Measurements from ENCODE around the gene RAB7B.
"Not testable (repeated sequence)": the region's sequence is repeated elsewhere in the genome, so short reads cannot be mapped to it uniquely, and the experiment has no call there.

RAB7B gene

DNA sequence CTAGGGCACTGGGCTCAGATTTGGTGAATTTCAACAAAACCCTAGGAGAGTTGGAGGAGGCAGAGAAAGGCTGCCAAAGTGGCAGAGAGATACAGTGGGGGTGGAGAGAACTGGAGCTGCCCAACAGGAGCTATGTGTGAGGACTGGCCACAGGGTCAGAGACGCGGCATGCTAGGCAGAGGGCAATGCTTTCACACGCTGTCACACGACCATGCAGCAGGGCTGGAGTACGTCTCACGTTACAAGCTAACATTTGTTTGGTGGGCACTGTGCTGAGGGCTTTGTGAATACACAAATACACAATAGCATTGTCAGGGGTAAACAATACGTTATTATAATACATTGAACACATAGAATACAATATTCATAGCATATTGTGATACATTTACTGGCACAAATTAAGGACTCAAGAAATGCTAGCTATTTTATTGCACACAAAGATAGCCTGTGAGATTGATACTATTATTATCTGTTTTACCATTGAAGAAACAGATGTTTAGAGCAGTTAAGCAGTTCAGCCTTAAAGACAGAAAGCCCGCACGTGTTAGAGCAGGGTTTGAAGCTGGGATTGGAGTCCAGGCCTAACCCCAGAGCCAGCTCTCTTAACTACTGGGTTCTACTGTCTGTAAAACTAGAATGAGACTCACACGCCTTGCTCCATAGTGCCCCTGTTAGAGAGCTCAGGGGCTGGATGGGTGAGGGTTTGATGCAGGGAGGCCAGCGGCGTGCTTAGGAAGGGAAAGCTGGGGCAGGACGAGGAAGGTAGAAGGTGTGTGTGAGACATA lies 4.5 kb downstream of the RAB7B start:
- peak overlapping the region in 2 of 5 donors; percentile 16 to 44 for H3K9ac ChIP-seq (ENCODE audit: low read length in 5 of 5)
- H3K9me3 ChIP-seq (ENCODE audit: control insufficient read depth in 5 of 5, low read length in 5 of 5): no peaks in the 10 kb centered on the region
- no peak overlapping the region for H3K4me3 ChIP-seq (ENCODE audit: low read depth in 1 of 5, low read length in 5 of 5)
- peaks cover 8 to 51% (median 47%) of the 10 kb centered on the region in 5 donors for H3K4me1 ChIP-seq (ENCODE audit: control insufficient read depth in 5 of 5, insufficient read depth in 5 of 5, low read length in 5 of 5)
- no peaks in the 10 kb centered on the region for H3K27me3 ChIP-seq (ENCODE audit: control insufficient read depth in 5 of 5, insufficient read depth in 4 of 5, low read length in 5 of 5)
- H3K27ac ChIP-seq (ENCODE audit: low read depth, low read length): peak overlapping the region; percentile 69
- H3K36me3 ChIP-seq (ENCODE audit: control insufficient read depth in 5 of 5, insufficient read depth in 5 of 5, low read length in 5 of 5): peaks cover 1 to 4% (median 2%) of the 10 kb centered on the region in 5 donors

DNA sequence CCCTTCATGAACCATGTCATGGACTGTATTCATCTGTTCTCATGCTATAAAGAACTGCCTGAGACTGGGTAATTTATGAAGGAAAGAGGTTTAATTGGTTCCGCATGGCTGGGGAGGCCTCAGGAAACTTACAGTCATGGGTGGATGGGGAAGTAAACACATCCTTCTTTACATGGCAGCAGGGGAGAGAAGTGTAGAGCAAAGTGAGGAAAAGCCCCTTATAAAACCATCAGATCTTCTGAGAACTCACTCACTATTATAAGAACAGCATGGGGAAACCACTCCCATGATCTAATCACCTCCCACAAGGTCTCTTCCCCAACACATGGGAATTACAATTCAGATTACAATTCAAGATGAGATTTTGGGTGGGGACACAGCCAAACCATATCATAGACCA lies 6.6 kb downstream of the RAB7B start:
- H3K9ac ChIP-seq (ENCODE audit: low read length in 5 of 5); H3K27me3 ChIP-seq (ENCODE audit: control insufficient read depth in 5 of 5, insufficient read depth in 4 of 5, low read length in 5 of 5); H3K27ac ChIP-seq (ENCODE audit: low read depth, low read length); H3K4me3 ChIP-seq (ENCODE audit: low read depth in 1 of 5, low read length in 5 of 5); H3K9me3 ChIP-seq (ENCODE audit: control insufficient read depth in 5 of 5, low read length in 5 of 5): not testable (repeated sequence)
- Histone ChIP-seq H3K4me1 (ENCODE audit: control insufficient read depth in 5 of 5, insufficient read depth in 5 of 5, low read length in 5 of 5) (peaks cover 6 to 39% (median 30%) of the 10 kb centered on the region in 5 donors), H3K36me3 (ENCODE audit: control insufficient read depth in 5 of 5, insufficient read depth in 5 of 5, low read length in 5 of 5) (peaks cover 5 to 24% (median 21%) of the 10 kb centered on the region in 5 donors)

GRCh38 chr1:205994346-205994745 lies 8.8 kb downstream of the RAB7B start:
- H3K27ac ChIP-seq (ENCODE audit: low read depth, low read length): no peak overlapping the region

GRCh38 chr1:205993068-205993467 lies 10.1 kb downstream of the RAB7B start:
- H3K9me3 ChIP-seq (ENCODE audit: control insufficient read depth in 5 of 5, low read length in 5 of 5): no peaks in the 10 kb centered on the region
- H3K4me1 ChIP-seq (ENCODE audit: control insufficient read depth in 5 of 5, insufficient read depth in 5 of 5, low read length in 5 of 5): peaks cover 0 to 15% (median 9%) of the 10 kb centered on the region in 5 donors
- H3K4me3 ChIP-seq (ENCODE audit: low read depth in 1 of 5, low read length in 5 of 5): no peak overlapping the region
- H3K27me3 ChIP-seq (ENCODE audit: control insufficient read depth in 5 of 5, insufficient read depth in 4 of 5, low read length in 5 of 5): no peaks in the 10 kb centered on the region
- no peak overlapping the region for H3K27ac ChIP-seq (ENCODE audit: low read depth, low read length)
- H3K9ac ChIP-seq (ENCODE audit: low read length in 5 of 5): no peak overlapping the region
- H3K36me3 ChIP-seq (ENCODE audit: control insufficient read depth in 5 of 5, insufficient read depth in 5 of 5, low read length in 5 of 5): peaks cover 10 to 58% (median 37%) of the 10 kb centered on the region in 5 donors

More at GRCh38 chr1:205994346-205994745, 8.8 kb downstream of the RAB7B start:
- peaks cover 10 to 46% (median 37%) of the 10 kb centered on the region in 5 donors for H3K36me3 ChIP-seq (ENCODE audit: control insufficient read depth in 5 of 5, insufficient read depth in 5 of 5, low read length in 5 of 5)
- H3K9me3 ChIP-seq (ENCODE audit: control insufficient read depth in 5 of 5, low read length in 5 of 5): no peaks in the 10 kb centered on the region
- H3K9ac ChIP-seq (ENCODE audit: low read length in 5 of 5): no peak overlapping the region
- no peak overlapping the region for H3K4me3 ChIP-seq (ENCODE audit: low read depth in 1 of 5, low read length in 5 of 5)
- H3K4me1 ChIP-seq (ENCODE audit: control insufficient read depth in 5 of 5, insufficient read depth in 5 of 5, low read length in 5 of 5): peaks cover 3 to 27% (median 16%) of the 10 kb centered on the region in 5 donors
- H3K27me3 ChIP-seq (ENCODE audit: control insufficient read depth in 5 of 5, insufficient read depth in 4 of 5, low read length in 5 of 5): no peaks in the 10 kb centered on the region

DNA sequence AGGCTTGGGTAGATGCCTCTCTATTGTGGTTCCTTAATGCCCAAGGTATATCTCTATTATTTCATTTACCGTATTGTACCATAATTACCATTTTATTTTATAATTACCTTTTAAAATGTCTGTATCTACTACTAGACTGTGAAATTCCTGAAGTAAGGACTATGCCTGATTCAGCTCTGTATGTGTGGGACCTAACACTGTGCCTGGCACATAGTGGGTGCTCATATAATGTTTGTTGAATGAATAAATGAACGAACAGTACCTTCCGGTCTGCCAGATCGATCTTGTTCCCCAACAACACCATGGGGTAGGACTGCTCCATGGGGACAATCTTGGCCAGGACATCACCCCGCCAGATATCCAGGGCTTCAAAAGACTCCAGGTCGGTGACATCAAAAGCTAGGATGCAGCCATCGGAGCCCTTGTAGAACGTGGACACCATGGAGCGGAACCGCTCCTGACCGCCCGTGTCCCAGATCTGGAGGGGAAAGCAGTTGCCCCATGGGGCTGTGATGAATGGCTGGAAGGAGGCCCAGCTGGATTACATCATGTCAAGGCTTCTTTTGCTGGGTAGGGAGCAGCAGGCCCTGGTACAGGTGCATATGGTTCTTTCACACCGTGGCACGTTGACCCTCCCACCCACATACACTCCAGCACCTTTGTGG lies 10.8 kb downstream of the RAB7B start:
- Histone ChIP-seq H3K9me3 (ENCODE audit: control insufficient read depth in 5 of 5, low read length in 5 of 5) (no peaks in the 10 kb centered on the region), H3K36me3 (ENCODE audit: control insufficient read depth in 5 of 5, insufficient read depth in 5 of 5, low read length in 5 of 5) (peaks cover 10 to 58% (median 37%) of the 10 kb centered on the region in 5 donors), H3K4me3 (ENCODE audit: low read depth in 1 of 5, low read length in 5 of 5) (no peak overlapping the region), H3K27me3 (ENCODE audit: control insufficient read depth in 5 of 5, insufficient read depth in 4 of 5, low read length in 5 of 5) (no peaks in the 10 kb centered on the region), H3K27ac (ENCODE audit: low read depth, low read length) (no peak overlapping the region), H3K4me1 (ENCODE audit: control insufficient read depth in 5 of 5, insufficient read depth in 5 of 5, low read length in 5 of 5) (peaks cover 0 to 8% (median 6%) of the 10 kb centered on the region in 5 donors), H3K9ac (ENCODE audit: low read length in 5 of 5) (peak overlapping the region in 1 of 5 donors; percentile 3)

GRCh38 chr1:205991237-205991636 lies 12.0 kb downstream of the RAB7B start:
- Histone ChIP-seq H3K4me3 (ENCODE audit: low read depth in 1 of 5, low read length in 5 of 5) (no peak overlapping the region), H3K9ac (ENCODE audit: low read length in 5 of 5) (no peak overlapping the region), H3K4me1 (ENCODE audit: control insufficient read depth in 5 of 5, insufficient read depth in 5 of 5, low read length in 5 of 5) (peaks cover 0 to 13% (median 6%) of the 10 kb centered on the region in 5 donors), H3K9me3 (ENCODE audit: control insufficient read depth in 5 of 5, low read length in 5 of 5) (no peaks in the 10 kb centered on the region), H3K27me3 (ENCODE audit: control insufficient read depth in 5 of 5, insufficient read depth in 4 of 5, low read length in 5 of 5) (no peaks in the 10 kb centered on the region), H3K27ac (ENCODE audit: low read depth, low read length) (no peak overlapping the region), H3K36me3 (ENCODE audit: control insufficient read depth in 5 of 5, insufficient read depth in 5 of 5, low read length in 5 of 5) (peaks cover 10 to 60% (median 37%) of the 10 kb centered on the region in 5 donors)

- Histone ChIP-seq H3K36me3 (ENCODE audit: control insufficient read depth in 5 of 5, insufficient read depth in 5 of 5, low read length in 5 of 5) (peaks cover 8 to 63% (median 37%) of the 10 kb centered on the region in 5 donors), H3K27ac (ENCODE audit: low read depth, low read length) (no peak overlapping the region), H3K9ac (ENCODE audit: low read length in 5 of 5) (no peak overlapping the region), H3K27me3 (ENCODE audit: control insufficient read depth in 5 of 5, insufficient read depth in 4 of 5, low read length in 5 of 5) (no peaks in the 10 kb centered on the region), H3K4me3 (ENCODE audit: low read depth in 1 of 5, low read length in 5 of 5) (no peak overlapping the region), H3K9me3 (ENCODE audit: control insufficient read depth in 5 of 5, low read length in 5 of 5) (no peaks in the 10 kb centered on the region), H3K4me1 (ENCODE audit: control insufficient read depth in 5 of 5, insufficient read depth in 5 of 5, low read length in 5 of 5) (peaks cover 0 to 14% (median 6%) of the 10 kb centered on the region in 5 donors)
These were observed 13.0 kb downstream of the RAB7B start for GRCh38 chr1:205990226-205990625.

DNA sequence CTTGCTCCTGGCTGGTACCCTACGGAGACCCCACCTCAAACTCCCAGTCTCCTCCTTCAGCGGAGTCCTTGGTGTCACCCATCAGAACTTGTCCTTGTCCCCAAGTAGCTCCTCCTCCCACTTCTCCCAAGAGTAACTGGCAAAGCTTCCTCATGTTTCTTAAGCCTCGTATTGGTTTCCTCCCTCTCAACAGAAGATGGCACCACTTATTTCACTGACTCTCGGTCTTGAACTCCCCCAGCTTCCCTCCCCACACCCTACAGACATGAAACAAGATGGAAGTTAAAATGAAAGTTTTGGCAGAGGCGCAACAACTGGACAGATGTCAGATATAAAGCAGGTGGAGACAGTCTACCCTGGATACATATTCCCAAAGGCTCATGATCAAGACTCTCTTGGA lies 13.4 kb downstream of the RAB7B start:
- H3K27ac ChIP-seq (ENCODE audit: low read depth, low read length): no peak overlapping the region
- H3K36me3 ChIP-seq (ENCODE audit: control insufficient read depth in 5 of 5, insufficient read depth in 5 of 5, low read length in 5 of 5): peaks cover 8 to 67% (median 39%) of the 10 kb centered on the region in 5 donors
- no peak overlapping the region for H3K4me3 ChIP-seq (ENCODE audit: low read depth in 1 of 5, low read length in 5 of 5)
- peaks cover 0 to 14% (median 6%) of the 10 kb centered on the region in 5 donors for H3K4me1 ChIP-seq (ENCODE audit: control insufficient read depth in 5 of 5, insufficient read depth in 5 of 5, low read length in 5 of 5)
- no peaks in the 10 kb centered on the region for H3K27me3 ChIP-seq (ENCODE audit: control insufficient read depth in 5 of 5, insufficient read depth in 4 of 5, low read length in 5 of 5)
- H3K9ac ChIP-seq (ENCODE audit: low read length in 5 of 5): no peak overlapping the region
- H3K9me3 ChIP-seq (ENCODE audit: control insufficient read depth in 5 of 5, low read length in 5 of 5): no peaks in the 10 kb centered on the region

GRCh38 chr1:205988585-205988995 lies 14.6 kb downstream of the RAB7B start:
- peaks cover 8 to 66% (median 40%) of the 10 kb centered on the region in 5 donors for H3K36me3 ChIP-seq (ENCODE audit: control insufficient read depth in 5 of 5, insufficient read depth in 5 of 5, low read length in 5 of 5)
- H3K27ac ChIP-seq (ENCODE audit: low read depth, low read length): no peak overlapping the region
- H3K4me3 ChIP-seq (ENCODE audit: low read depth in 1 of 5, low read length in 5 of 5): no peak overlapping the region
- H3K27me3 ChIP-seq (ENCODE audit: control insufficient read depth in 5 of 5, insufficient read depth in 4 of 5, low read length in 5 of 5): no peaks in the 10 kb centered on the region
- no peaks in the 10 kb centered on the region for H3K9me3 ChIP-seq (ENCODE audit: control insufficient read depth in 5 of 5, low read length in 5 of 5)
- no peak overlapping the region for H3K9ac ChIP-seq (ENCODE audit: low read length in 5 of 5)
- peaks cover 0 to 14% (median 10%) of the 10 kb centered on the region in 5 donors for H3K4me1 ChIP-seq (ENCODE audit: control insufficient read depth in 5 of 5, insufficient read depth in 5 of 5, low read length in 5 of 5)

DNA sequence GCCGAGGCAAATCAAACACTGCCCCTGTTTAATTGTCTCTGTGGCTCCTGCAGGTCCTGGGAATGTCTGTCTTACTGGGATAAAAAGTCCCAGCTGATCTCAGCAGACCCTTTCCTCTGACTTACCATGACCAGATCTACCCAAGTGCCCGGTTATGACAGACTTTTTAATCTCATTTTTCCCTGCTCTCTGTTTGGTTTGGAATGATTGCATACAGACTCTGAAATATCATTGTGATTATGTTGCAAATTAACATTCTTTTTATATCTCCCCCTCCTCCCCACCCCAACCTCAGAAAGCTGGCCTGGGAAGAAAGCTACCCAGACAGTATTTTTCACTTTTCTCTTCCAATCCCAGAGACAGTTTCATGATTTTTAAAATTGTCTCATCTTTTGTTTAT lies 16.3 kb downstream of the RAB7B start:
- peaks cover 0 to 12% (median 6%) of the 10 kb centered on the region in 5 donors for H3K4me1 ChIP-seq (ENCODE audit: control insufficient read depth in 5 of 5, insufficient read depth in 5 of 5, low read length in 5 of 5)
- H3K27me3 ChIP-seq (ENCODE audit: control insufficient read depth in 5 of 5, insufficient read depth in 4 of 5, low read length in 5 of 5): no peaks in the 10 kb centered on the region
- H3K4me3 ChIP-seq (ENCODE audit: low read depth in 1 of 5, low read length in 5 of 5): no peak overlapping the region
- H3K9me3 ChIP-seq (ENCODE audit: control insufficient read depth in 5 of 5, low read length in 5 of 5): no peaks in the 10 kb centered on the region
- H3K27ac ChIP-seq (ENCODE audit: low read depth, low read length): no peak overlapping the region
- no peak overlapping the region for H3K9ac ChIP-seq (ENCODE audit: low read length in 5 of 5)
- peaks cover 8 to 64% (median 26%) of the 10 kb centered on the region in 5 donors for H3K36me3 ChIP-seq (ENCODE audit: control insufficient read depth in 5 of 5, insufficient read depth in 5 of 5, low read length in 5 of 5)

Measured in subcutaneous abdominal adipose tissue (tissue), 5 donors.